Prostate gland (tissue), 2 donors: Measurements from ENCODE around the gene FASTKD3. TPM values are rescaled to one million over a fixed set of nuclear protein-coding genes. Genes with fewer than 3 reads are reported as not detected.
A peak's percentile ranks its signal among the peaks of the same experiment; 100 is the strongest.

ENCODE experiments used
- DNase-seq: peaks from one replicate; pipeline ENCODE4 v3.0.0-alpha.2; 2019; ENCODE audit warnings: low spot score
- H3K27ac ChIP-seq, 2 donors: fragments of 200-600 bp; sonication (generic); 2 replicates each; pipeline ENCODE4 v1.5.1; 2017 to 2019
- H3K27me3 ChIP-seq: fragments of 200-600 bp; sonication (generic); replicated peaks from 2 replicates; pipeline ENCODE4 v1.5.1; 2019; ENCODE audit not compliant: insufficient read depth
- H3K36me3 ChIP-seq, 2 donors: fragments of 200-600 bp; sonication (generic); 1 replicate in 1 of 2; 2 replicates in 1 of 2; pipeline versions ENCODE4 v1.5.1 to v1.8.1; 2017 to 2019
- H3K4me1 ChIP-seq: fragments of 200-600 bp; sonication (generic); replicated peaks from 2 replicates; pipeline ENCODE4 v1.5.1; 2019
- H3K4me3 ChIP-seq, 2 donors: fragments of 200-600 bp; sonication (generic); 2 replicates each; pipeline ENCODE4 v1.5.1; 2017 to 2019
- H3K9me3 ChIP-seq: fragments of 200-600 bp; sonication (generic); 2 replicates; pipeline ENCODE4 v1.5.1; 2017
- CTCF ChIP-seq, 4 experiments: fragments of 200-600 bp in 2 of 4; fragments of 450-650 bp in 2 of 4; sonication (generic) in 2 of 4; IDR thresholded peaks; 1 replicate in 3 of 4; 2 replicates in 1 of 4; pipeline ENCODE4 v1.5.1; 2016 to 2019; ENCODE audit warnings: antibody characterized with exemption in 4 of 4, mild to moderate bottlenecking in 2 of 4, moderate library complexity in 2 of 4
- POLR2A ChIP-seq: fragments of 450-650 bp; IDR thresholded peaks from one replicate; pipeline ENCODE4 v1.6.1; 2016; ENCODE audit warnings: antibody characterized with exemption, mild to moderate bottlenecking
- POLR2AphosphoS5 ChIP-seq: sonication (generic); formaldehyde crosslinking; IDR thresholded peaks from one replicate; pipeline ENCODE4 v1.6.1; 2017; ENCODE audit warnings: antibody characterized with exemption
- WGBS: methylation state at CpG from one replicate; pipeline ENCODE4 v1.1.5; 2018; 5-methylcytosine and 5-hydroxymethylcytosine counted together
- intact Hi-C: fragments of 100-400 bp; cut with DNase I; formaldehyde crosslinking; loops from one replicate; pipeline ENCODE4 v1.14.2; 2022
- total RNA-seq, 2 donors: library from RNA; depleted of rRNA; stranded (reverse); fragments of >200 nt; gene quantifications; one replicate each; pipeline ENCODE4 v1.1.0, GENCODE V29; 2016

The FASTKD3 gene
- total RNA-seq, 2 donors from 2014 or later, result 9.7 to 10.7 TPM

- 83% methylated on average over 4 of the region's 4 CpGs for WGBS
- Histone ChIP-seq H3K4me1 (no peaks in the 10 kb centered on the region), H3K27ac (no peak overlapping the region), H3K27me3 (no peaks in the 10 kb centered on the region), H3K4me3 (no peak overlapping the region), H3K36me3 (no peaks in the 10 kb centered on the region), H3K9me3 (no peaks in the 10 kb centered on the region)
- intact Hi-C loops, result no loop called here
- TF ChIP-seq CTCF (IDR thresholded peaks at IDR 0.05), result no peak
- no peak for TF ChIP-seq POLR2A
- no peak for TF ChIP-seq POLR2AphosphoS5
- no peak for DNase-seq
Observed at GRCh38 chr5:7834982-7835381, 33.8 kb downstream of the FASTKD3 start.

- no peak for DNase-seq
- TF ChIP-seq POLR2AphosphoS5 (peak; percentile 12), CTCF (IDR thresholded peaks at IDR 0.05) (no peak)
- intact Hi-C loops, result no loop called here
- 67% methylated on average over 10 of the region's 10 CpGs for WGBS
- Histone ChIP-seq H3K27me3 (no peaks in the 10 kb centered on the region), H3K4me3 (no peak overlapping the region), H3K27ac (no peak overlapping the region), H3K36me3 (no peaks in the 10 kb centered on the region), H3K4me1 (no peaks in the 10 kb centered on the region), H3K9me3 (no peaks in the 10 kb centered on the region)
Observed at GRCh38 chr5:7828269-7828668, 40.6 kb downstream of the FASTKD3 start.

DNA sequence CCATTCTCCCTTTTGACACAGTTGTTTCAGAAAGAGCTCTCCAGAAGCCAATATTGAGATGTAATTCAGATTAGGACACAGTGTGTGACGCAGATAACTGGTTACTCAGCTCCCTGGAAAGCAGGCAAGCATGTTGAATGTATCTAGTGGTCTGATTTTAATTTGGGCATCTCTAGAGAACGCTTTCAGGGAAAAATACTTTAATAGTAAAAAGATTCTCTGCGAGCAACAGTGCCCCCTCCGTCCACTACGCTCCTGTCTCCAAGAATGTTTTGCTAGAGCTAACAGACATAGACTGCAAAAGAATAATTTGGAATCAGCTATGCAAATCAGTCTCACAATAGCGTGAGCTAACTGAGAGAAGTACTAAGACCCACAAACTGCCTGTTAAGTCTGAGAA is 41.2 kb downstream of the FASTKD3 start:
- WGBS, result 52% methylated on average over 6 of the region's 6 CpGs
- no peak overlapping the region for H3K27ac ChIP-seq
- H3K36me3 ChIP-seq, result no peaks in the 10 kb centered on the region
- H3K27me3 ChIP-seq, result no peaks in the 10 kb centered on the region
- no peak for TF ChIP-seq POLR2AphosphoS5
- peak in 1 of 4 experiments; percentile 6 for TF ChIP-seq CTCF (IDR thresholded peaks at IDR 0.05)
- no peak for TF ChIP-seq POLR2A
- no peak for DNase-seq
- H3K4me3 ChIP-seq, result no peak overlapping the region
- no peaks in the 10 kb centered on the region for H3K9me3 ChIP-seq
- no peaks in the 10 kb centered on the region for H3K4me1 ChIP-seq
- intact Hi-C loops, result no loop called here

DNA sequence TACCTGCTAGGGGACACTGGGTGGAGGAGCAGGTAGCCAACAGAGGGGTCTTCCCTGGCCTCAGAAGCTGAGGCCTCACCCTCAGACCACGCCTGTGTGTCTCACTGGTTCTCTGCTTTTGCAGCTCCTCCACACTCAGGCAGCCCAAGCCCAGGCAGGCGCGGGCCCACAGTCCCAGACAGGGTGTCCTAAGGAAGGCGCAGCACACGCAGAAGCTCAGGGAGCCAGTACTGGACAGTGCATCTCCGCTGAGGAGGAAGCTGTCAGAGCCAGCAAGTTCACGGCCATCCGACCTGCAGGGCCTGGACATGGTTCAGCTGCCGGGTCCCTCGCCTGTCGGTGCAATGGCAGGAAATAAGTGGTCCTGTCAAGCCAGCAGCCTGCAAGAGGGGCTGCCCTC is 43.2 kb downstream of the FASTKD3 start:
- intact Hi-C loops, result no loop called here

More for the DNA sequence above, 43.2 kb downstream of the FASTKD3 start:
- TF ChIP-seq POLR2AphosphoS5 (no peak), CTCF (IDR thresholded peaks at IDR 0.05) (no peak), POLR2A (no peak)
- WGBS, result 86% methylated on average over 11 of the region's 11 CpGs
- H3K27ac ChIP-seq, result no peak overlapping the region
- no peaks in the 10 kb centered on the region for H3K27me3 ChIP-seq
- DNase-seq, result no peak
- H3K4me1 ChIP-seq, result no peaks in the 10 kb centered on the region
- no peak overlapping the region for H3K4me3 ChIP-seq
- H3K9me3 ChIP-seq, result no peaks in the 10 kb centered on the region
- no peaks in the 10 kb centered on the region for H3K36me3 ChIP-seq
